GM23338 (cell line): Measurements from ENCODE around the gene ERC2.

Experiments
- EZH2 ChIP-seq: fragments of 200-600 bp; sonication (generic); IDR thresholded peaks from one replicate; pipeline ENCODE4 v1.8.0; 2017; ENCODE audit warnings: antibody characterized with exemption, mild to moderate bottlenecking, low read depth; ENCODE audit not compliant: unreplicated experiment
- EZH2phosphoT487 ChIP-seq: fragments of 200-600 bp; sonication (generic); IDR thresholded peaks from one replicate; pipeline ENCODE4 v1.8.1; 2018; ENCODE audit warnings: antibody characterized with exemption; ENCODE audit not compliant: unreplicated experiment
- NANOG ChIP-seq: IDR thresholded peaks from 2 replicates; pipeline ENCODE4 v1.6.1; 2016; ENCODE audit warnings: antibody characterized with exemption, borderline replicate concordance
- POLR2AphosphoS5 ChIP-seq: IDR thresholded peaks from 2 replicates; pipeline ENCODE4 v1.6.1; 2016; ENCODE audit warnings: antibody characterized with exemption, low read depth
- TF ChIP-seq, protein P1 (sequence below), 2 experiments: fragments of 200-600 bp in 1 of 2; sonication (generic) in 1 of 2; conservative IDR thresholded peaks; 2 replicates each; pipeline versions ENCODE4 v1.5.1 to v1.6.1; 2016 to 2017; ENCODE audit warnings: antibody characterized with exemption in 2 of 2, low read depth in 2 of 2, mild to moderate bottlenecking in 2 of 2, moderate library complexity in 1 of 2
- TF ChIP-seq, protein P2 (sequence below): IDR thresholded peaks from one replicate; pipeline ENCODE4 v1.6.1; 2018; ENCODE audit warnings: antibody characterized with exemption; ENCODE audit not compliant: unreplicated experiment

DNA sequence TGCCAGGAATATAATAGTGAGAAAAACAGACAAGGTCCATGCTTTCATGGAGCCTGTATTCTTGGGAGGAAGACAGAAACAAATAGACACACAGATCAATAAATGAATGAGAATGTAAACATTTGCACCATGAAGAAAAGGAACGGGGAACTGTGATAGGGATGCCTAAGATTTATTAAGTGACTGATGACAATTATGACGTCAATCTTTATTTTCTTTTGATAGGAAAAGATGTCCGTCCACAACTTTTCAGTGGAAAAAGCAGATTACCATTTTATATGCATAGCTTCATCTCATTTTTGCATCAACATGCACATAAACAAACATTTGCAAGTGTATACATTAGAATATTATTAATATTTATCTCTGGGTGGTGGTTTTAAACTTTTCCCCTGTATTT lies 953.3 kb downstream of the ERC2 start:
- TF ChIP-seq, protein P1, sequence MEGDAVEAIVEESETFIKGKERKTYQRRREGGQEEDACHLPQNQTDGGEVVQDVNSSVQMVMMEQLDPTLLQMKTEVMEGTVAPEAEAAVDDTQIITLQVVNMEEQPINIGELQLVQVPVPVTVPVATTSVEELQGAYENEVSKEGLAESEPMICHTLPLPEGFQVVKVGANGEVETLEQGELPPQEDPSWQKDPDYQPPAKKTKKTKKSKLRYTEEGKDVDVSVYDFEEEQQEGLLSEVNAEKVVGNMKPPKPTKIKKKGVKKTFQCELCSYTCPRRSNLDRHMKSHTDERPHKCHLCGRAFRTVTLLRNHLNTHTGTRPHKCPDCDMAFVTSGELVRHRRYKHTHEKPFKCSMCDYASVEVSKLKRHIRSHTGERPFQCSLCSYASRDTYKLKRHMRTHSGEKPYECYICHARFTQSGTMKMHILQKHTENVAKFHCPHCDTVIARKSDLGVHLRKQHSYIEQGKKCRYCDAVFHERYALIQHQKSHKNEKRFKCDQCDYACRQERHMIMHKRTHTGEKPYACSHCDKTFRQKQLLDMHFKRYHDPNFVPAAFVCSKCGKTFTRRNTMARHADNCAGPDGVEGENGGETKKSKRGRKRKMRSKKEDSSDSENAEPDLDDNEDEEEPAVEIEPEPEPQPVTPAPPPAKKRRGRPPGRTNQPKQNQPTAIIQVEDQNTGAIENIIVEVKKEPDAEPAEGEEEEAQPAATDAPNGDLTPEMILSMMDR (conservative IDR thresholded peaks at IDR 0.05; ENCODE audit: low read depth in 2 of 2), result no peak
- TF ChIP-seq POLR2AphosphoS5 (no peak), EZH2 (no peak), EZH2phosphoT487 (no peak), NANOG (no peak)
- TF ChIP-seq, protein P2, sequence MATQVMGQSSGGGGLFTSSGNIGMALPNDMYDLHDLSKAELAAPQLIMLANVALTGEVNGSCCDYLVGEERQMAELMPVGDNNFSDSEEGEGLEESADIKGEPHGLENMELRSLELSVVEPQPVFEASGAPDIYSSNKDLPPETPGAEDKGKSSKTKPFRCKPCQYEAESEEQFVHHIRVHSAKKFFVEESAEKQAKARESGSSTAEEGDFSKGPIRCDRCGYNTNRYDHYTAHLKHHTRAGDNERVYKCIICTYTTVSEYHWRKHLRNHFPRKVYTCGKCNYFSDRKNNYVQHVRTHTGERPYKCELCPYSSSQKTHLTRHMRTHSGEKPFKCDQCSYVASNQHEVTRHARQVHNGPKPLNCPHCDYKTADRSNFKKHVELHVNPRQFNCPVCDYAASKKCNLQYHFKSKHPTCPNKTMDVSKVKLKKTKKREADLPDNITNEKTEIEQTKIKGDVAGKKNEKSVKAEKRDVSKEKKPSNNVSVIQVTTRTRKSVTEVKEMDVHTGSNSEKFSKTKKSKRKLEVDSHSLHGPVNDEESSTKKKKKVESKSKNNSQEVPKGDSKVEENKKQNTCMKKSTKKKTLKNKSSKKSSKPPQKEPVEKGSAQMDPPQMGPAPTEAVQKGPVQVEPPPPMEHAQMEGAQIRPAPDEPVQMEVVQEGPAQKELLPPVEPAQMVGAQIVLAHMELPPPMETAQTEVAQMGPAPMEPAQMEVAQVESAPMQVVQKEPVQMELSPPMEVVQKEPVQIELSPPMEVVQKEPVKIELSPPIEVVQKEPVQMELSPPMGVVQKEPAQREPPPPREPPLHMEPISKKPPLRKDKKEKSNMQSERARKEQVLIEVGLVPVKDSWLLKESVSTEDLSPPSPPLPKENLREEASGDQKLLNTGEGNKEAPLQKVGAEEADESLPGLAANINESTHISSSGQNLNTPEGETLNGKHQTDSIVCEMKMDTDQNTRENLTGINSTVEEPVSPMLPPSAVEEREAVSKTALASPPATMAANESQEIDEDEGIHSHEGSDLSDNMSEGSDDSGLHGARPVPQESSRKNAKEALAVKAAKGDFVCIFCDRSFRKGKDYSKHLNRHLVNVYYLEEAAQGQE, result no peak
